Caco-2 (cell line): ENCODE data around the gene KIF16B. TPM values are rescaled to one million over a fixed set of nuclear protein-coding genes. Genes with fewer than 3 reads are reported as not detected.

ENCODE experiments used
- BruUV-seq: library from RNA; stranded (reverse); fragments of 400-500 nt; replicated peaks from 2 replicates; lab custom pipeline; 2021; lab: Mats Ljungman, UMichigan
- CTCF ChIA-PET: fragments of 300-600 bp; sonication (Branson Sonifier 250); formaldehyde crosslinking; loops from one replicate; lab custom pipeline; 2022; ENCODE audit warnings: antibody characterized with exemption; lab: Charles Lee
- POLR2A ChIA-PET: fragments of 300-600 bp; sonication (Branson Sonifier 250); formaldehyde crosslinking; loops from one replicate; lab custom pipeline; 2022; ENCODE audit warnings: antibody characterized with exemption; lab: Charles Lee
- DNase-seq, 2 experiments: peaks; one replicate each; pipeline versions ENCODE4 v3.0.0 to v3.0.0-alpha.2; 2020 to 2022
- H3K27me3 ChIP-seq: replicated peaks from 2 replicates; pipeline ENCODE4 v1.6.0; 2011; ENCODE audit warnings: low read length; ENCODE audit not compliant: control insufficient read depth, insufficient read depth
- H3K36me3 ChIP-seq: 2 replicates; pipeline ENCODE4 v1.5.1; 2011; ENCODE audit warnings: low read length; ENCODE audit not compliant: control insufficient read depth, insufficient read depth
- H3K4me1 ChIP-seq: fragments of 250-450 bp; sonication (Bioruptor Pico); 2 replicates; pipeline ENCODE4 v1.5.1; 2020; ENCODE audit warnings: mild to moderate bottlenecking
- H3K4me3 ChIP-seq: 2 replicates; pipeline ENCODE4 v1.5.1; 2011; ENCODE audit warnings: low read depth, mild to moderate bottlenecking, control low read depth, low read length
- H3K9me3 ChIP-seq: fragments of 250-450 bp; sonication (Bioruptor Pico); 2 replicates; pipeline ENCODE4 v1.5.1; 2020; ENCODE audit warnings: mild to moderate bottlenecking, moderate library complexity
- H3K27ac Mint-ChIP-seq: one replicate; pipeline ENCODE4 v1.8.0; 2022; ENCODE audit warnings: mixed read lengths; ENCODE audit not compliant: unreplicated experiment
- H3K27me3 Mint-ChIP-seq: one replicate; pipeline ENCODE4 v1.8.0; 2022; ENCODE audit warnings: mixed read lengths; ENCODE audit not compliant: insufficient read depth, unreplicated experiment
- H3K36me3 Mint-ChIP-seq: one replicate; pipeline ENCODE4 v1.8.0; 2022; ENCODE audit warnings: mild to moderate bottlenecking, mixed read lengths; ENCODE audit not compliant: insufficient read depth, unreplicated experiment
- H3K4me1 Mint-ChIP-seq: one replicate; pipeline ENCODE4 v1.8.0; 2022; ENCODE audit warnings: low read depth, mixed read lengths; ENCODE audit not compliant: unreplicated experiment
- H3K4me3 Mint-ChIP-seq: one replicate; pipeline ENCODE4 v1.8.0; 2022; ENCODE audit warnings: mild to moderate bottlenecking, moderate library complexity, mixed read lengths; ENCODE audit not compliant: unreplicated experiment
- H3K9me3 Mint-ChIP-seq: one replicate; pipeline ENCODE4 v1.8.0; 2022; ENCODE audit warnings: mixed read lengths; ENCODE audit not compliant: unreplicated experiment
- intact Hi-C: fragments of 100-400 bp; cut with micrococcal nuclease; formaldehyde crosslinking; loops from one replicate; pipeline ENCODE4 v1.10.0; 2022; ENCODE audit not compliant: unreplicated experiment
- total RNA-seq: library from RNA; stranded (reverse); gene quantifications from 2 replicates; pipeline ENCODE4 v1.2.3, GENCODE V29; 2022
- TF ChIP-seq, protein P1 (sequence below), 2 experiments: fragments of 200-600 bp in 1 of 2; IDR thresholded peaks; 1 replicate in 1 of 2; 2 replicates in 1 of 2; pipeline versions ENCODE4 v1.5.1 to v1.8.0; 2011 to 2022; ENCODE audit warnings: antibody characterized with exemption in 1 of 2, control low read depth in 1 of 2, inconsistent platforms in 1 of 2, low read depth in 1 of 2, low read length in 1 of 2, mild to moderate bottlenecking in 1 of 2, moderate library complexity in 1 of 2; ENCODE audit not compliant: insufficient read depth in 1 of 2, severe bottlenecking in 1 of 2, unreplicated experiment in 1 of 2

KIF16B gene
- total RNA-seq, 1 experiment from 2014 or later: 11.3 TPM

DNA sequence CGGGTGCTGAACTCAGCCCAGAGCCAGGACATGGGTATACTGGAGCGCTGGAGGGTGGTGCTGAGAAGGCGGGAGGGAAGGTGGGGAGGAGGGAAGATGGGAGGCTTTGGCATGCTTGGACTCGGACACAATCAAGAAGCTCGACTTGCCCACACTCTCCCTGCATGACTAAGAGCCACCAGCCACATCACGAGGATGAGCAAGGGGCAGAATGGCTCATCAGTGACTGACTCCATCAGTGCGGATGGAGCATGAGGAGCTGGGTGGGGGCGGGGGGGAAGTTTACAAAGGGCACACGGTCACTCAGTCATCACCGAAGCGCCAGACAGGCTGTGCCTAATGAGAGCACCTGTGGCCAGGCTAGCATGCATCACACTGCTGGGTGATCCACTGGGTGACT lies 222.8 kb downstream of the KIF16B start:
- Histone ChIP-seq H3K4me1 (peaks cover 6% of the 10 kb centered on the region; the same call in 1 of the 2 replicates), H3K36me3 (no peaks in the 10 kb centered on the region), H3K27me3 (no peaks in the 10 kb centered on the region), H3K4me3 (no peak overlapping the region), H3K9me3 (no peaks in the 10 kb centered on the region)
- Mint-ChIP-seq H3K9me3 (no peaks in the 10 kb centered on the region), H3K4me3 (no peak overlapping the region), H3K27me3 (no peaks in the 10 kb centered on the region), H3K27ac (peak overlapping the region; percentile 42), H3K4me1 (no peaks in the 10 kb centered on the region), H3K36me3 (no peaks in the 10 kb centered on the region)
- ChIA-PET POLR2A (no interaction called here), CTCF (no interaction called here)
- TF ChIP-seq, protein P1, sequence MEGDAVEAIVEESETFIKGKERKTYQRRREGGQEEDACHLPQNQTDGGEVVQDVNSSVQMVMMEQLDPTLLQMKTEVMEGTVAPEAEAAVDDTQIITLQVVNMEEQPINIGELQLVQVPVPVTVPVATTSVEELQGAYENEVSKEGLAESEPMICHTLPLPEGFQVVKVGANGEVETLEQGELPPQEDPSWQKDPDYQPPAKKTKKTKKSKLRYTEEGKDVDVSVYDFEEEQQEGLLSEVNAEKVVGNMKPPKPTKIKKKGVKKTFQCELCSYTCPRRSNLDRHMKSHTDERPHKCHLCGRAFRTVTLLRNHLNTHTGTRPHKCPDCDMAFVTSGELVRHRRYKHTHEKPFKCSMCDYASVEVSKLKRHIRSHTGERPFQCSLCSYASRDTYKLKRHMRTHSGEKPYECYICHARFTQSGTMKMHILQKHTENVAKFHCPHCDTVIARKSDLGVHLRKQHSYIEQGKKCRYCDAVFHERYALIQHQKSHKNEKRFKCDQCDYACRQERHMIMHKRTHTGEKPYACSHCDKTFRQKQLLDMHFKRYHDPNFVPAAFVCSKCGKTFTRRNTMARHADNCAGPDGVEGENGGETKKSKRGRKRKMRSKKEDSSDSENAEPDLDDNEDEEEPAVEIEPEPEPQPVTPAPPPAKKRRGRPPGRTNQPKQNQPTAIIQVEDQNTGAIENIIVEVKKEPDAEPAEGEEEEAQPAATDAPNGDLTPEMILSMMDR (IDR thresholded peaks at IDR 0.05; ENCODE audit: insufficient read depth in 1 of 2, low read depth in 1 of 2, low read length in 1 of 2, severe bottlenecking in 1 of 2, unreplicated experiment in 1 of 2): no peak
- DNase-seq: no peak
- intact Hi-C loops: no loop called here
- BruUV-seq: no TSS peak

DNA sequence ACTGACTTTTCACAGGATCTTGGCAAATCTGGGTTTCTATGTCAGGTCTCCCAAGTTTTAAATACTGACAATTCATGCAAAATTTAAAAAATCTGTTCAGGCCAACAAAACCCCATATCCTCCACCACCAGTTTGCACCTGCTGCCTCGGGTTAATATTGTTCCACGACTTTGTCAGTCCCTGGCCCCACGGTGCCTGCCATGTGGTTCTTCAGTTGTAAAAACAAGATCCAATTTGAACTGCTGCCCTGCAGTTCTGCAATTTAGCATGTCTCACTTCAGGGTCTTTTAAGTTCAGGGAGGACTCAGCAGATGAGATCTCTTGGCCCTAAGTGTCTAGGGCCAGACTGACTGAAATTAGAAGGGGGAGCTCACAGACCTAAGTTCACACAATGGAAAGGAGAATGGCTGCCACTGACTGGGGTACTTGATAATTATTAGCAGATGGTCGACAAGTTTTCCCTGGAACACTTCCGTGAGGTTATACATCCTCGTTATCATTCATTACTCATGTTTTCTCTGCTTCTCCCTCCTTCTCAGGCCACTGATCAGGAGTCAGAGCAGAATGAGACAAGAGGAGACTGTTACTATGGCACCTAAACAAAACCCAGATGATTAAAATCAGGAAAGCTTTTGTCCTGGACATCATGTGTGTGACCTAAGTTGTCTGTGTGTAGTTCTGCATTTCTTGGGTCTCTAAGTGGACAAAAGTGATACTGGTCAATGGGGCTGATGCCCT lies 223.6 kb downstream of the KIF16B start:
- H3K4me3 Mint-ChIP-seq: no peak overlapping the region
- intact Hi-C loops: no loop called here
- H3K4me3 ChIP-seq: no peak overlapping the region
- H3K27me3 Mint-ChIP-seq: no peaks in the 10 kb centered on the region
- H3K4me1 ChIP-seq: peaks cover 6% of the 10 kb centered on the region; the same call in 1 of the 2 replicates
- POLR2A ChIA-PET: no interaction called here
- H3K27me3 ChIP-seq: no peaks in the 10 kb centered on the region
- BruUV-seq: no TSS peak
- H3K9me3 ChIP-seq: no peaks in the 10 kb centered on the region
- CTCF ChIA-PET: interaction anchor here (0.6 kb wide), 1 partner anchor 394 kb away, joined by 3 read pairs; no protein-coding TSS in a partner anchor
- no peak overlapping the region for H3K27ac Mint-ChIP-seq
- H3K4me1 Mint-ChIP-seq: no peaks in the 10 kb centered on the region
- H3K36me3 Mint-ChIP-seq: no peaks in the 10 kb centered on the region
- no peaks in the 10 kb centered on the region for H3K9me3 Mint-ChIP-seq
- TF ChIP-seq, protein P1 (IDR thresholded peaks at IDR 0.05; ENCODE audit: insufficient read depth in 1 of 2, low read depth in 1 of 2, low read length in 1 of 2, severe bottlenecking in 1 of 2, unreplicated experiment in 1 of 2): no peak
- H3K36me3 ChIP-seq: no peaks in the 10 kb centered on the region
- DNase-seq: no peak

DNA sequence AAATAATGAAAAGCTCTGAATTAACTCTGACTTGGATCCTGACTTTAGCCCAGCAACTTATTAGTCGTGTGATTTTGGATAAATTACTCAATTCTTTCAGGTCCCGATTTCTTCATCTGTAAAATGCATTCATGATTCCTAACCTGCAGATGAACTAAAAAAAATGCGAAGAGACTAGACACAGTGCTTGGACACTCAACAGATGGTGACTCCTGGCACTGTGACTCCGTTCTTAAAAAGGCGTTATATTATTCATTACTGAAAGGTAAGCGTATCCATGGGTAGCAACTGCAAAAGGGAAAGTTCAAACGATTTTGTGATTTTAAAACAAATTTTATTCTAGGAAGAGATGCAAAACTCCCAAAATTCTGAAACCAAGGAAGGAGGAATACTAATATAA lies 226.3 kb downstream of the KIF16B start:
- no TSS peak for BruUV-seq
- H3K4me3 Mint-ChIP-seq: no peak overlapping the region
- ChIA-PET CTCF (no interaction called here), POLR2A (no interaction called here)
- intact Hi-C loops: no loop called here
- no peaks in the 10 kb centered on the region for H3K27me3 ChIP-seq
- no peaks in the 10 kb centered on the region for H3K27me3 Mint-ChIP-seq
- TF ChIP-seq, protein P1 (IDR thresholded peaks at IDR 0.05; ENCODE audit: insufficient read depth in 1 of 2, low read depth in 1 of 2, low read length in 1 of 2, severe bottlenecking in 1 of 2, unreplicated experiment in 1 of 2): no peak
- H3K36me3 Mint-ChIP-seq: no peaks in the 10 kb centered on the region
- no peaks in the 10 kb centered on the region for H3K4me1 ChIP-seq
- H3K9me3 ChIP-seq: no peaks in the 10 kb centered on the region
- H3K4me3 ChIP-seq: no peak overlapping the region
- no peaks in the 10 kb centered on the region for H3K4me1 Mint-ChIP-seq
- no peaks in the 10 kb centered on the region for H3K9me3 Mint-ChIP-seq
- H3K27ac Mint-ChIP-seq: no peak overlapping the region
- no peaks in the 10 kb centered on the region for H3K36me3 ChIP-seq
- no peak for DNase-seq
